Small intestine (tissue), 7 donors: Measurements from ENCODE around the gene PTCHD4. TPM values are rescaled to one million over a fixed set of nuclear protein-coding genes. Genes with fewer than 3 reads are reported as not detected.
"Not testable (repeated sequence)": the region's sequence is repeated elsewhere in the genome, so short reads cannot be mapped to it uniquely, and the experiment has no call there.

ENCODE experiments used
- DNase-seq, 2 donors: peaks; one replicate each; pipeline versions ENCODE4 v3.0.0 to v3.0.0-alpha.2; 2013
- FAIRE-seq: peaks from 2 replicates; lab custom pipeline; 2012; peaks lifted over from hg19 to GRCh38; lab: Jason Lieb, UNC
- H3K27ac ChIP-seq, 3 donors: one replicate each; pipeline ENCODE4 v1.5.1; 2013; ENCODE audit warnings: low read length in 2 of 3, mild to moderate bottlenecking in 2 of 3, control low read depth in 1 of 3, inconsistent platforms in 1 of 3, low read depth in 1 of 3, moderate library complexity in 1 of 3
- H3K27me3 ChIP-seq, 3 donors: one replicate each; pipeline ENCODE4 v1.6.1; 2013; ENCODE audit warnings: low read length in 3 of 3, inconsistent platforms in 1 of 3; ENCODE audit not compliant: control insufficient read depth in 3 of 3, insufficient read depth in 3 of 3
- H3K36me3 ChIP-seq, 3 donors: one replicate each; pipeline ENCODE4 v1.6.1; 2013; ENCODE audit warnings: low read length in 3 of 3, inconsistent platforms in 1 of 3, low read depth in 1 of 3, mild to moderate bottlenecking in 1 of 3, moderate library complexity in 1 of 3; ENCODE audit not compliant: control insufficient read depth in 3 of 3, insufficient read depth in 2 of 3
- H3K4me1 ChIP-seq, 3 donors: one replicate each; pipeline ENCODE4 v1.6.1; 2013; ENCODE audit warnings: low read length in 2 of 3, inconsistent platforms in 1 of 3, low read depth in 1 of 3, mild to moderate bottlenecking in 1 of 3, moderate library complexity in 1 of 3; ENCODE audit not compliant: control insufficient read depth in 3 of 3, insufficient read depth in 2 of 3
- H3K4me3 ChIP-seq, 3 donors: one replicate each; pipeline ENCODE4 v1.5.1; 2013; ENCODE audit warnings: low read length in 3 of 3, control low read depth in 1 of 3, inconsistent platforms in 1 of 3, low read depth in 1 of 3, mild to moderate bottlenecking in 1 of 3, moderate library complexity in 1 of 3
- H3K9me3 ChIP-seq, 2 donors: one replicate each; pipeline ENCODE4 v1.6.1; 2013; ENCODE audit warnings: low read depth in 1 of 2, low read length in 1 of 2; ENCODE audit not compliant: control insufficient read depth in 2 of 2, insufficient read depth in 1 of 2
- WGBS, 3 donors: extraction: QIAGEN DNeasy Blood & Tissue Kit; methylation state at CpG; one replicate each; pipeline ENCODE4 v1.1.7; 2013; 5-methylcytosine and 5-hydroxymethylcytosine counted together
- polyA plus RNA-seq, 4 donors: library from polyadenylated mRNA; stranded (reverse) in 3 of 4; unstranded in 1 of 4; fragments of 200-250 nt in 3 of 4; fragments of 120-200 nt in 1 of 4; gene quantifications; one replicate each; pipeline versions ENCODE4 v1.2.1 to v1.2.3, GENCODE V29; 2013
- donor health status: healthy with polysubstance abuse.
- donor health status: control.
- donor health status: control.
- donor health status: Bipolar disorder and iron deficiency.
- donor health status: healthy.

PTCHD4 gene
- polyA plus RNA-seq, 4 donors: 0.04 TPM; not detected in 3

DNA sequence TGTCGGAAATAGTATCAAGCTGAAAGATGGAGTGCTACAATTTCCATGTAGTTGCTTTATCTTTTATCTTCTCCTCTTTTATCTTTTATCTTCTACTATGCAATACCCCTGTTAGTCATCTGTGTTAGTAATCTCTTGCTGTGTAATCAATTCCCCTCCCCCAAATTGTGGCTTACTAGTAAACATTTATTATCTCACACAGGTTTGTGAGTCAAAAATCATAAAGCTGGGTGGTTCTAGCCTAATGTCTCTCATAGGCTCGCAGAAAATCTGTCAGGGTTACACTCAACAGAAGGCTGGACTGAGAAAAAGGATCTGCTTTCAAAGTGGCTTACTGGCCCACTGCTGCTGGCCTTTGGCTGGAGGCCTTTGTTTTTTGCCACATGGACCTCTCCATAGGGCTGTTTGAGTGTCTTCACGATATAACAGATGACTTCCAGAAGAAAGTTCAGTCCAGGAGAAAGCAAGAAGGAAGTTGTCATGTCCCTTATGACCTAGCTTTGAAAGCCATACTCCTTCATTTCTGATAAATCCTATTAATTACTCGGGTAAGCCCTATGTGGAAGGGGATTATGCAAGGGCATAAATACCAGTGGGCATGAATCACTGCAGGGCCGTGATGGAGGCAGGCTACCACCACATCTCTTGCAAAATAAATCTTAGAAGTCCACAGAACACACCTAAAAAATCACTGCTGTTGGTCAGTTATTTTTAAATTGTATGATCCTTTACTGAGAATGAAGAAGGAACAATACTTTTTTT lies 24.5 kb upstream of the PTCHD4 start:
- H3K27ac ChIP-seq: no peak overlapping the region
- DNase-seq: no peak
- no peaks in the 10 kb centered on the region for H3K4me1 ChIP-seq
- no peak overlapping the region for H3K4me3 ChIP-seq
- no peaks in the 10 kb centered on the region for H3K27me3 ChIP-seq
- no peak for FAIRE-seq
- WGBS, 3 donors: 53 to 75% (median 61%) methylated on average over 5 of the region's 5 CpGs
- no peaks in the 10 kb centered on the region for H3K9me3 ChIP-seq
- no peaks in the 10 kb centered on the region for H3K36me3 ChIP-seq

DNA sequence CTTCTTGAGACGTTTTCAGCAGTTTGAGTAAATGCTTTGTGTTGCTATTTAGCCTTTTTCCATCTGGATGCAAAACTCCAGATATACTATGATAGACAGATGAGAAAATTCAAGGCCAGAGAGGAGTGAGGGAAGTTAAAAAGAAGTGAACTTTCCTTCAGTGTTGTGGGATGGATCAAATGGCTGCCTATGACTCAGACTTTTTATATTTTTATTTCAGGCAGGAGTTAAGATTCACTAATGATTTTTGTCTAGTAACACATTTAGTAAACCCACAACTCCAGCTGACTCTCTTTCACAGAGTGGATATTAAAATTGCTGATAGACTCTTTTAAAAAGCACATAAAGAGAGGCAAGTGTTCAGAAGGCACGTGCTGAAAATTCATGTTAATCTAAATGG lies 23.2 kb upstream of the PTCHD4 start:
- H3K4me1 ChIP-seq: no peaks in the 10 kb centered on the region
- no peaks in the 10 kb centered on the region for H3K9me3 ChIP-seq
- DNase-seq (no peak), FAIRE-seq (no peak)
- H3K27ac ChIP-seq: no peak overlapping the region
- 24 to 45% (median 29%) methylated on average over 2 of the region's 2 CpGs for WGBS, 3 donors
- no peak overlapping the region for H3K4me3 ChIP-seq
- H3K36me3 ChIP-seq: no peaks in the 10 kb centered on the region
- H3K27me3 ChIP-seq: no peaks in the 10 kb centered on the region

DNA sequence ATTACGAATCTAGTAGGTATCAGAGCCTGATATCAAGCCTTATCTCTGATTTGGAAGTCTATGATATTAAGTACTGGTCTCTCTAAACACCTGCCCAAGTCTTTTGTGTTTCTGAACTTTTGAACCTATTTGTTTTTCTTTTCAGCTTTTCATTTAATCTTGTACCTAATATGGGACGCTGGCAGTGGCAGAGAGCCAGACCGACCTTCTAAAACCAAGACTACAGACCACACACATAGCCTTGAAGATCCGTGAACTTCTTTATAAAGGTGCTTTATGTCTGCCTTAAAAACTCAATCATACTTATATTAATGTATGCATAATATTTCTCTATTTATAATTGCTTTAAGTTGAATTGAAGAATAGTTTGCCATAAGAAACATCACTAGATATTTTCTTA lies 12.6 kb upstream of the PTCHD4 start:
- no peaks in the 10 kb centered on the region for H3K4me1 ChIP-seq
- DNase-seq (no peak), FAIRE-seq (no peak)
- H3K36me3 ChIP-seq: no peaks in the 10 kb centered on the region
- H3K27ac ChIP-seq: no peak overlapping the region
- 31 to 52% (median 36%) methylated on average over 4 of the region's 4 CpGs for WGBS, 3 donors
- no peak overlapping the region for H3K4me3 ChIP-seq
- no peaks in the 10 kb centered on the region for H3K27me3 ChIP-seq
- no peaks in the 10 kb centered on the region for H3K9me3 ChIP-seq

DNA sequence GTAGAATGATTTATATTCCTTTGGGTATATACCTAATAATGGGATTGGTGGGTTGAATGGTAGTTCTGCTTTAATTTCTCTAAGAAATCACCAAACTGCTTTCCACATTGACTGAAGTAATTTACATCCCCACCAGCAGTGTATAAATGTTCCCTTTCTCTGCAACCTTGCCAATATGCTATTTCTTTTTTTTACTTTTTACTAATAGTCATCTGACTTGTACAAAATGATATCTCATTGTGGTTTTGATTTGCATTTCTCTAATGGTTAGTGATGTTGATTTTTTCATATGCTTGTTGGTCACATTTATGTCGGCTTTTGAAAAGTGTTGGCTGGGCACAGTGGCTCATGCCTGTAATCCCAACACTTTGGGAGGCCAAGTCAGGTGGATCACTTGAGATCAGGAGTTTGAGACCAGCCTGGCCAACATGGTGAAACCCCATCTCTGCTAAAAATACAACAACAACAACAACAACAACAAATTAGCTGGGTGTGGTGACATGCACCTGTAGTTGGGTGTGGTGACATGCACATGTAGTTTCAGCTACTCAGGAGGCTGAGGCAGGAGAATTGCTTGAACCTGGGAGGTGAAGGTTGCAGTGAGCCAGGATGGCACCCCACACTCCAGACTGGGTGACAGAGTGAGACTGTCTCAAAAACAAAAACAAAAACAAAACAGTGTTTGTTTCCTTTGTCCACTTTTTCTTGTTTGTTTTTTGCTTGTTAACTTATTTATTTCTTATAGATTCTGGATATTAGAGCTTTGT lies 11.2 kb upstream of the PTCHD4 start:
- H3K27ac ChIP-seq, H3K4me3 ChIP-seq, H3K4me1 ChIP-seq, DNase-seq, H3K36me3 ChIP-seq, H3K9me3 ChIP-seq, H3K27me3 ChIP-seq, FAIRE-seq: not testable (repeated sequence)
- 73 to 88% (median 80%) methylated on average over 1 of the region's 1 CpG for WGBS, 3 donors

DNA sequence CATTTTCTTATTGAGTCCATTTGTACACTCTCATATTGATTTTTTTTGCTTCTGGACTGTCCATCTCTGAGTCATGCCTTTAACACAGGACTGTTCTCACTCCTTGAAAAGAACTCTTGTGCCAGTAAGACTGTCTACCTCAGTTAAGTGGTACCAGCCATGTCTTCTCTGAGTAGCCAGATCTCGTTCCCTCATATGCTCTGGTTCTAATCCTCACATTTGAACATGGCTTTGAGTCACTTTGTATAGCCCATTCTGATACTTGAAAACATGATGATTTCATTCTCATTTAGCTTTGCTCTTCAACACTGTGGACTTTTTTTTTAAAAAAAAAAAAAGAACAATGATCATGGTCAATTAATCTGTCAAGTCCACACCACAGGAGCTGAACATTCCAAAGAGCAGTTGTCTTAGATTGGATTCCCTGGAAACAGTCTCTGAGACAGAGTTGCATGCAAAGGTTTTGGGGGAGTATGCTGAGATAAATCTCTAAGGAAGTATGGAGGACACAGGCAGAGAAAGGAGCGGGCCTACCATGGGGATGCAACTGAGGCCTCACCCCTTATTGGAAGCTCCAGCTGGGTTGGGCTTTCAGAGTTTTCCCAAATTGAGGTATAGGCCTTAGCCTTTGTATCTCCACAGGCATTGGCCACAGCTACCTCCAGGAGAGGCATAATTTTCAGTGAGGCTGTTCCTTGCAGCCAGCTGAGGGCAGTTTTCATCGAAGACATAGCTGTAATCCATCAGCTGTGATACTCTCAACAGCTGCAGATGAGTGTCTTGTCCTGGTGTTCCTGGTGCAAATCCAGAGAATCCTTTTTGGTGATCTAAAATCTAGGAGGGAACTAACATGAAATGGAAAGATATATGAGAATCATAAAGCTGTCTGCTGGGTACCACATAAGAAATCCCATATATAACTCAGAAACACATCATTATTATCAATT lies 6.0 kb upstream of the PTCHD4 start:
- Histone ChIP-seq H3K36me3 (no peaks in the 10 kb centered on the region), H3K4me3 (no peak overlapping the region), H3K27me3 (no peaks in the 10 kb centered on the region), H3K27ac (no peak overlapping the region), H3K4me1 (no peaks in the 10 kb centered on the region), H3K9me3 (no peaks in the 10 kb centered on the region)
- DNase-seq (no peak), FAIRE-seq (no peak)
- WGBS, 3 donors: 70 to 74% (median 71%) methylated on average over 3 of the region's 3 CpGs

DNA sequence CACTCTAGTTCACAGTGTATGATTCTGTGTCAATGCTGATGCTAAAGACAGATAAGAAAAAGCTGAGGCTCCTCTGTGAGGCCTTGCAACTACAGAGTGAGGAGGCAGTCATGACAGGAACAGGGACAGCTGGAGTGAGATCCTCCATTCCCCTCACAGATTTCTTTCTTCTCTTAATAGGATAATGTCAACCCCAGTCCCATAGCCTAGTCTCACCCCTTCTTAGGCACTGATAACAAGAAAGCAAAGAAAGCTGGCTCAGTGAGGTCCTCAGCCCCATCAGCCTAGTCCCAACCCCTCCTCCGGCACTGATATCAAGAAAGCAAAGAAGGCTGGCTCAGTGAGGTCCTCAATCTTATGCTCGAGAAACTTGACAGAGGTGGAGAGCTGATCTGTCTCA lies 2.1 kb upstream of the PTCHD4 start:
- DNase-seq (no peak), FAIRE-seq (no peak)
- WGBS, 3 donors: 49 to 78% (median 63%) methylated on average over 2 of the region's 2 CpGs
- no peaks in the 10 kb centered on the region for H3K4me1 ChIP-seq
- no peaks in the 10 kb centered on the region for H3K9me3 ChIP-seq
- H3K27ac ChIP-seq: no peak overlapping the region
- no peak overlapping the region for H3K4me3 ChIP-seq
- H3K36me3 ChIP-seq: no peaks in the 10 kb centered on the region
- H3K27me3 ChIP-seq: no peaks in the 10 kb centered on the region

DNA sequence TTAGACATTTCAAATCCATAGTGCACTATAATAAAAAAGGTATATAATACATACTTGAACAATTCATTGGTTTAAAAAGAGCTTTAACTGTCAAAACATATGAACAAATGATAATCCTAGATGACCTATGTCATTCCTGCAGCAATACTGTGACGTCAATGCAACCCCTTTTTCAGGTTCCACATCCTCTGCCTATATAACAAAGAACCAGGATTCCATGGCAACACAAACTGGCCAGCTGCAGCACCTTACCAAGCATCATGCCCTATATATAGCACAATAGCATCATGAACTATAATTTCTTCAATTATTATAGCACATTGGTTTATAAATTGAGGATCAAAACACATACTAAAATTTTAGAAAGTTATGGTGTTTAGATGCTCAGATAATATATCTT lies 578 bp upstream of the PTCHD4 start:
- Histone ChIP-seq H3K36me3 (no peaks in the 10 kb centered on the region), H3K27me3 (no peaks in the 10 kb centered on the region), H3K27ac (no peak overlapping the region), H3K4me3 (no peak overlapping the region), H3K4me1 (no peaks in the 10 kb centered on the region), H3K9me3 (no peaks in the 10 kb centered on the region)
- DNase-seq: no peak
- 20 to 52% (median 36%) methylated on average over 1 of the region's 1 CpG for WGBS, 3 donors
- no peak for FAIRE-seq
